ENCODE data around the gene TMEM229B. TPM values are rescaled to one million over a fixed set of nuclear protein-coding genes. Genes with fewer than 3 reads are reported as not detected.

The TMEM229B gene
- total RNA-seq, 1 donor from 2014 or later, result 2.2 TPM

DNA sequence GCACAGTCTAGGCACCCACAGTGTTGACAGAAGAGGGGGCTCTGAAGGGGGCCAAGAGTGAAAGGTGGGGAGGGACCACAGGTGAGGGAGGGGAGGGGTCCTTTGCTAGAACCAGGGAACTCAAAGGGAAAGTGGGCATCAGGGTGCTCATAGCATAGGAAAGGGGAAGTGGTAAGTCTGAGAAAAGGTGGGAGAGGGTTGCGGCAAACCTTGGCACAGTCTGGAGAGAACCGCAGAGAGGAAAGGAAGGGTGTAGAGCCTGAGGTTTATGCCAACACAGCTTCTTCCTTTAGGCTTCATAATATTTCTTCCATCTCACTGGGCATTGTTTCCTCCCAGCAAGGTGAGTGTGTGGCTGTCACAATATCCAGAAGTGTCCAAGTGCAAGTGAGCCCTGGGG is 65.1 kb downstream of the TMEM229B start:
- no peak for DNase-seq (ENCODE audit: low read depth)
- no peak overlapping the region for H3K4me3 ChIP-seq (ENCODE audit: low read depth, low read length)
- TF ChIP-seq, protein P1, sequence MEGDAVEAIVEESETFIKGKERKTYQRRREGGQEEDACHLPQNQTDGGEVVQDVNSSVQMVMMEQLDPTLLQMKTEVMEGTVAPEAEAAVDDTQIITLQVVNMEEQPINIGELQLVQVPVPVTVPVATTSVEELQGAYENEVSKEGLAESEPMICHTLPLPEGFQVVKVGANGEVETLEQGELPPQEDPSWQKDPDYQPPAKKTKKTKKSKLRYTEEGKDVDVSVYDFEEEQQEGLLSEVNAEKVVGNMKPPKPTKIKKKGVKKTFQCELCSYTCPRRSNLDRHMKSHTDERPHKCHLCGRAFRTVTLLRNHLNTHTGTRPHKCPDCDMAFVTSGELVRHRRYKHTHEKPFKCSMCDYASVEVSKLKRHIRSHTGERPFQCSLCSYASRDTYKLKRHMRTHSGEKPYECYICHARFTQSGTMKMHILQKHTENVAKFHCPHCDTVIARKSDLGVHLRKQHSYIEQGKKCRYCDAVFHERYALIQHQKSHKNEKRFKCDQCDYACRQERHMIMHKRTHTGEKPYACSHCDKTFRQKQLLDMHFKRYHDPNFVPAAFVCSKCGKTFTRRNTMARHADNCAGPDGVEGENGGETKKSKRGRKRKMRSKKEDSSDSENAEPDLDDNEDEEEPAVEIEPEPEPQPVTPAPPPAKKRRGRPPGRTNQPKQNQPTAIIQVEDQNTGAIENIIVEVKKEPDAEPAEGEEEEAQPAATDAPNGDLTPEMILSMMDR (conservative IDR thresholded peaks at IDR 0.05; ENCODE audit: low read depth, low read length), result no peak

DNA sequence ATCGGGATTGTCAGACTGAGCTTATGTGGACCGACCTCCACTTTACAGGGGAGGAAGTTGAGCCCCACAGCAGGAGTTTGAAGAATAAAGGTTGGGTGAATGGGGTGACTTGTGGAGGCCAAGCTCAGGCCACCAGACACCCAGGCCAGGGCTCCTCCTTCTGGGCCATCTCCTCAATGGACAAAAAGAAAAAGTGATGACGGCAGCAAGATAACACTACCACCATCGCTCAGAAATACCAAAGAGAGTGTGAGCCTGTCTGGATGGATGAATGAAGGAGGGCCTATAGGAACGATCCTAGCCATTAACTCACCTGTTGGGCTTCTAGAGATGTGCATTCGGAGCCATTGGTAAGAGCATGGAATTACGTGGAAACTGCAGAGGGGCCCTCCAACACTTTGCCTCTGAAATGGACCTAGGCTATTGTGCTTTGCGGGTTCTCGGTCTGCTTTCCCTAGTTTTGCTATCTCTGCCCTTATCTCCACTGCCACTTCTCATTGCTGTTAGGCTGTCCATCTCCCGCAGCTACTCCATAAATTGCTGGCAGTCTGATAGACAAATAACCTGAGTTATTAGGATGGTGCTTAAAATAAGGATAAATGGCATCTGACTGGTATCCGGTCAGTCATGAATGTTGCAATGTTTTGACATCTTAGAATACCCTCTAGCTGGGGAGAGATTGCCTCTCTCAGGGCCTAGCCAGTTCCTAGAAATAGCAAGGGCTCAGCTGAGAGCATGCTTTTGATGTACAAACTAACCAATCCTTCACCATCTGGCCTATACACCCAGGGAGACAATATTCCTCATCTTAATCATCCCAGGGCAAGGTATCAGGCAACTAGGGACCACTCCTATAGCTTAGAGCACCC is 66.9 kb downstream of the TMEM229B start:
- DNase-seq (ENCODE audit: low read depth), result no peak
- TF ChIP-seq, protein P1 (conservative IDR thresholded peaks at IDR 0.05; ENCODE audit: low read depth, low read length), result no peak

More for the DNA sequence above, 66.9 kb downstream of the TMEM229B start:
- H3K4me3 ChIP-seq (ENCODE audit: low read depth, low read length), result no peak overlapping the region

Other genes with a start within 250 kb of the TMEM229B start
- 22.9 and 26.4 TPM in 2 replicates for gene PALS1, start 247.3 kb downstream of the TMEM229B start, total RNA-seq
- 82.9 and 142 TPM in 2 replicates for gene ATP6V1D, start 128.9 kb downstream of the TMEM229B start, total RNA-seq
- 175 and 291 TPM in 2 replicates for gene EIF2S1, start 128.4 kb downstream of the TMEM229B start, total RNA-seq
- 35.5 and 71.3 TPM in 2 replicates for gene PLEK2, start 76.6 kb downstream of the TMEM229B start, total RNA-seq
- 6.3 and 7.6 TPM in 2 replicates for gene PLEKHH1, start 44.6 kb upstream of the TMEM229B start, total RNA-seq
- gene PIGH, start 111.5 kb upstream of the TMEM229B start, total RNA-seq, result 13.9 and 19.9 TPM in 2 replicates
- gene ARG2, start 131.2 kb upstream of the TMEM229B start, total RNA-seq, result 25.9 TPM in 2 replicates
- gene VTI1B, start 185.9 kb upstream of the TMEM229B start, total RNA-seq, result 40.4 and 46.2 TPM in 2 replicates
- gene RDH11, start 207.0 kb upstream of the TMEM229B start, total RNA-seq, result 76.0 and 101 TPM in 2 replicates
- 0.51 TPM in 1 of 2 replicates, not detected in the other for gene RDH12, start 213.2 kb upstream of the TMEM229B start, total RNA-seq